ENCODE results near the gene MLXIPL. TPM values are rescaled to one million over a fixed set of nuclear protein-coding genes. Genes with fewer than 3 reads are reported as not detected.

Gene MLXIPL
- total and polyA plus RNA-seq, 2 of the 8 experiments (the other 6 are each of a cell fraction or from before 2014, with no cell fraction given), result 9.4 to 10.6 TPM

- Histone ChIP-seq H4K8ac (ENCODE audit: extremely low read depth, insufficient read depth, low read length) (no peak overlapping the region), H4K91ac (replicated peaks; ENCODE audit: insufficient read length, low read length) (no peak overlapping the region), H3K36me3 (ENCODE audit: control insufficient read depth in 2 of 4, insufficient read depth in 4 of 4, low read length in 3 of 4) (no peaks in the 10 kb centered on the region), H3K23me2 (ENCODE audit: low read depth, low read length) (peaks cover 5% of the 10 kb centered on the region; the same call in 1 of the 2 replicates), H2BK20ac (ENCODE audit: low read length) (no peak overlapping the region), H3K79me1 (ENCODE audit: low read depth, low read length) (0 out of 2 replicates have a peak, but pooled peaks cover 3% of the 10 kb centered on the region), H3K4me2 (ENCODE audit: insufficient read depth in 1 of 2, low read depth in 2 of 2, low read length in 2 of 2) (peak overlapping the region; percentile 37 to 55; a peak in 1 of 4 replicates), H3K9me3 (ENCODE audit: insufficient read depth in 2 of 2, low read depth in 1 of 2, low read length in 1 of 2) (no peaks in the 10 kb centered on the region), H3K14ac (ENCODE audit: insufficient read length) (no peak overlapping the region), H3K9ac (replicated peaks in 1 of 4; ENCODE audit: extremely low read depth in 1 of 4, low read depth in 3 of 4, low read length in 3 of 4) (no peak overlapping the region), H2BK120ac (replicated peaks; ENCODE audit: low read depth, low read length) (no peak overlapping the region), H3K56ac (replicated peaks; ENCODE audit: insufficient read length, low read depth, low read length) (no peak overlapping the region), H3K23ac (ENCODE audit: insufficient read length) (no peak overlapping the region), H3K4me3 (ENCODE audit: extremely low read depth in 1 of 4, insufficient read depth in 2 of 4, low read depth in 3 of 4, low read length in 4 of 4) (peak overlapping the region in 1 of 4 experiments; percentile 47; a peak in 2 of 8 replicates), H3K4ac (replicated peaks; ENCODE audit: insufficient read length, low read depth, low read length) (no peak overlapping the region), H3K27me3 (replicated peaks in 1 of 4; ENCODE audit: control insufficient read depth in 3 of 4, extremely low read depth in 1 of 4, insufficient read depth in 3 of 4, low read length in 3 of 4) (no peaks in the 10 kb centered on the region; a peak in 2 of 7 replicates), H2AFZ (ENCODE audit: low read length) (no peak overlapping the region), H2BK5ac (ENCODE audit: low read depth, low read length) (no peak overlapping the region), H3K79me2 (ENCODE audit: control insufficient read depth in 1 of 2, insufficient read depth in 2 of 2, low read length in 2 of 2) (no peaks in the 10 kb centered on the region), H2AK5ac (ENCODE audit: low read depth, low read length) (no peak overlapping the region), H3K18ac (ENCODE audit: extremely low read depth, low read length) (no peak overlapping the region), H4K20me1 (replicated peaks in 1 of 2; ENCODE audit: control insufficient read depth in 1 of 2, insufficient read depth in 2 of 2, low read length in 2 of 2) (no peaks in the 10 kb centered on the region), H3K4me1 (replicated peaks in 1 of 4; ENCODE audit: control insufficient read depth in 3 of 4, insufficient read depth in 4 of 4, low read length in 3 of 4) (peaks cover 0 to 20% (median 8%) of the 10 kb centered on the region in 4 experiments; a peak in 6 of 7 replicates), H2BK12ac (ENCODE audit: low read depth, low read length) (no peak overlapping the region), H3K27ac (ENCODE audit: low read depth, low read length) (no peak overlapping the region), H4K5ac (ENCODE audit: insufficient read length, low read depth, low read length) (no peak overlapping the region), H2BK15ac (ENCODE audit: low read length) (no peak overlapping the region)
- ChIA-PET CTCF (ENCODE audit: partially characterized antibody) (interaction anchor here (0.7 to 9.1 kb wide), 13 partner anchors 20 to 66 kb away, joined by 3 to 72 read pairs (median 3); no protein-coding TSS in a partner anchor), POLR2A (ENCODE audit: partially characterized antibody) (interaction anchor here (1.0 to 1.6 kb wide), 6 partner anchors 12 to 47 kb away, joined by 3 to 5 read pairs (median 4); partner anchors contain the start of genes BUD23, DNAJC30 and MLXIPL)
- FAIRE-seq (no peak), DNase-seq (ENCODE audit: low read depth in 1 of 2, low spot score in 2 of 2) (no peak)
- TF ChIP-seq KDM1A (IDR thresholded peaks at IDR 0.05; ENCODE audit: borderline replicate concordance, low read length) (0 out of 2 replicates have a peak, but pooled peaks have one; percentile 11), CHD1 (IDR thresholded peaks at IDR 0.05; ENCODE audit: low read depth, low read length) (no peak), KDM5A (IDR thresholded peaks at IDR 0.05; ENCODE audit: low read length) (no peak)
- WGBS, 2 experiments (ENCODE audit: extremely low coverage in 1 of 2, insufficient coverage in 1 of 2, insufficient read length in 1 of 2, insufficient replicate concordance in 2 of 2, low coverage in 1 of 2, low lambda C conversion rate in 2 of 2, missing lambda C conversion rate in 1 of 2), result 67% methylated on average over 1 of the region's 12 CpGs; no CpG with 5 or more reads in 1 of the 2 experiments
Observed at GRCh38 chr7:73671322-73671661, 47.0 kb upstream of the MLXIPL start.
